Mucosa of descending colon (tissue), 3 donors: ENCODE results near the gene AMACR. TPM values are rescaled to one million over a fixed set of nuclear protein-coding genes. Genes with fewer than 3 reads are reported as not detected.
"Not testable (repeated sequence)": the region's sequence is repeated elsewhere in the genome, so short reads cannot be mapped to it uniquely, and the experiment has no call there.

Experiments used
- ATAC-seq: fragments of 200-7000 bp; cut with Tn5 transposase; one replicate; pipeline ENCODE4 v1.9.1; 2020; ENCODE audit warnings: mild to moderate bottlenecking, moderate library complexity
- DNase-seq, 3 donors: peaks; one replicate each; pipeline ENCODE4 v3.0.0-alpha.2; 2020
- H3K36me3 ChIP-seq: fragments of 200-600 bp; one replicate; pipeline ENCODE4 v1.8.0; 2021; ENCODE audit warnings: low read depth, mild to moderate bottlenecking
- H3K4me1 ChIP-seq: fragments of 200-600 bp; one replicate; pipeline ENCODE4 v1.8.0; 2021; ENCODE audit warnings: low read depth, mild to moderate bottlenecking
- H3K4me3 ChIP-seq: fragments of 200-600 bp; one replicate; pipeline ENCODE4 v1.8.0; 2021; ENCODE audit warnings: mild to moderate bottlenecking
- H3K9me3 ChIP-seq: fragments of 200-600 bp; one replicate; pipeline ENCODE4 v1.8.0; 2021; ENCODE audit warnings: mild to moderate bottlenecking
- intact Hi-C, 2 donors: fragments of 100-400 bp; cut with DNase I in 1 of 2; cut with micrococcal nuclease in 1 of 2; formaldehyde crosslinking; loops; one replicate each; pipeline versions ENCODE4 v1.11.0 to v1.11.1; 2022; cut with DNase I, micrococcal nuclease
- total RNA-seq, 3 donors: library from RNA; stranded (reverse); fragmentation: NEBNext Ultra II Directional in 2 of 3; extraction: Animal tissue kit (Norgen Biotek cat#: 25700) in 2 of 3; gene quantifications; one replicate each; pipeline versions ENCODE4 v1.2.1 to v1.2.4, GENCODE V29; 2021 to 2023
- TF ChIP-seq, protein P1 (sequence below): fragments of 200-600 bp; IDR thresholded peaks from one replicate; pipeline ENCODE4 v1.8.0; 2022; ENCODE audit warnings: antibody characterized with exemption, mild to moderate bottlenecking
- donor health status: DM: no; HTN: no; CAD: no; lungs with moderate emphysema.
- donor health status: DM: no; HTN: no; CAD: no.
- donor health status: DM: no; HTN: yes; CAD: no.

The AMACR gene
- total RNA-seq, 3 donors from 2014 or later = 36.3 to 111 (median 75.3) TPM

DNA sequence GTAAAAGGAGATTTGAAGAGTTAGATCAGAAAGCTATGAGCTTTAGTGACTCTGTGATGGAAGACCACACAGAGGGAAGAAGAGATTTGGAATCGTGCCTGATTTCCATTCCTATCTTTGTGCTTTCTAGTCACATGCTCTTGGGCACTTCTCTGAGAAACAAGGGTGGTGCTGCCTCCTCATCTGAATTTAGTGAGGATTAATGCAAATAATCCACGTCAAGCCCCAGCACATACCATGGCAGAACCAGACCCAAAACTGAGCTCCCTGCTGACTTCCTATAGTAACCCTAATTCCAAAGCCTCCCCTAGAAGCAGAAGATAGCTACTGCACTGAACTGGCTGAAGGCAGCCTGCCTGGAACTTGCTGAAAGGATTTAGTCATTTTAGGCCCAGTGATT, 41.0 kb downstream of the AMACR start:
- intact Hi-C loops = no loop called here
- no peak for DNase-seq
- Histone ChIP-seq H3K9me3 (no peaks in the 10 kb centered on the region), H3K4me1 (no peaks in the 10 kb centered on the region), H3K36me3 (no peaks in the 10 kb centered on the region), H3K4me3 (no peak overlapping the region)
- ATAC-seq = no peak
- TF ChIP-seq, protein P1, sequence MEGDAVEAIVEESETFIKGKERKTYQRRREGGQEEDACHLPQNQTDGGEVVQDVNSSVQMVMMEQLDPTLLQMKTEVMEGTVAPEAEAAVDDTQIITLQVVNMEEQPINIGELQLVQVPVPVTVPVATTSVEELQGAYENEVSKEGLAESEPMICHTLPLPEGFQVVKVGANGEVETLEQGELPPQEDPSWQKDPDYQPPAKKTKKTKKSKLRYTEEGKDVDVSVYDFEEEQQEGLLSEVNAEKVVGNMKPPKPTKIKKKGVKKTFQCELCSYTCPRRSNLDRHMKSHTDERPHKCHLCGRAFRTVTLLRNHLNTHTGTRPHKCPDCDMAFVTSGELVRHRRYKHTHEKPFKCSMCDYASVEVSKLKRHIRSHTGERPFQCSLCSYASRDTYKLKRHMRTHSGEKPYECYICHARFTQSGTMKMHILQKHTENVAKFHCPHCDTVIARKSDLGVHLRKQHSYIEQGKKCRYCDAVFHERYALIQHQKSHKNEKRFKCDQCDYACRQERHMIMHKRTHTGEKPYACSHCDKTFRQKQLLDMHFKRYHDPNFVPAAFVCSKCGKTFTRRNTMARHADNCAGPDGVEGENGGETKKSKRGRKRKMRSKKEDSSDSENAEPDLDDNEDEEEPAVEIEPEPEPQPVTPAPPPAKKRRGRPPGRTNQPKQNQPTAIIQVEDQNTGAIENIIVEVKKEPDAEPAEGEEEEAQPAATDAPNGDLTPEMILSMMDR = no peak

DNA sequence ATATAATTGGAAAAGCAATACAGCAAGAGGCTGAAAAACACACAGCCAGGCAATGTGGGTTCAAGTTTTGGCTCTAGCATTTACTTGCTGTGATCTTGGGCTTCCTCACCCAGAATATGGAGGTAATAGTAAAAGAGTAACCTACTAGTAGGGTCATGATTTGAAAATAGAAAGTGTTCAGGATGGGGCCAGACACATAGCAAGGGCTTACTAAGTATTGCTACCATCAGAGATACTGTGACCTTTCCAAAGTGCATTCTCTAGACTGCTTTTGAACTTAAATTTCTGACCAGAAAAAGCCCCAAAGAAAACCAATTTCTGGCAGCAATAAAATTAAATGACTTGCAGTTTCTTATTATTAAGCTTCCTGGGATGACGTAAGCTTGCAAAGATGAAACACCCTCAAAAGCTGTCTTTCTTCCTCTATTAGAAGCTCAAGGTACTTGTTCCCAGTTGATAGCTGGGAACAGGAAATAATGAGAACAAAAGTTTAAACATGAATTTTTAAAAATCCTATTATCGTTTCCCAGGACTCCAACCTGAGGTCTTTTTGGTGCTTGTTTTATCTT, 43.6 kb downstream of the AMACR start:
- Histone ChIP-seq H3K9me3 (no peaks in the 10 kb centered on the region), H3K4me3 (no peak overlapping the region), H3K36me3 (no peaks in the 10 kb centered on the region), H3K4me1 (no peaks in the 10 kb centered on the region)
- intact Hi-C loops = no loop called here
- TF ChIP-seq, protein P1 = no peak
- DNase-seq = no peak
- no peak for ATAC-seq

DNA sequence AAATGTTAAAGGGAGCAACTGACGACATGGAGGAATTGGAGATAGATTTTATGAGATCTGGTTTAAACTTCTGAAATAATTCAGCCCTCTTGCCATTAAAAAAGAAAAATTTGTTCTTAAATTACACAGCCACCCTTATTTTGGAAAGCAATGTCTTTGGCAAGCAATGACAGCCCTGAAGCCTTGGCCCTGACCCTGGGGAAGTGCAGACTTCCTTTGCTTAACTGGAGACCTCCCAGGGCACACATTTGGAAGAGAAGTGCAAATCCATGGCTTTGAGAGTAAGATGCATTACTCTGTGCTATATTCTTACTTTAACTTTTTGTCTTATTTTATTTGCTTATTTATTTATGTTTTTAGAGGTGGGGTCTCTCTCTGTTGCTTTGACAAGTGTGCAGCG, 49.7 kb downstream of the AMACR start:
- ATAC-seq (no peak), DNase-seq (no peak)
- no peaks in the 10 kb centered on the region for H3K9me3 ChIP-seq
- TF ChIP-seq, protein P1 = no peak
- H3K4me3 ChIP-seq = no peak overlapping the region
- H3K36me3 ChIP-seq = no peaks in the 10 kb centered on the region
- H3K4me1 ChIP-seq = no peaks in the 10 kb centered on the region
- intact Hi-C loops = no loop called here

DNA sequence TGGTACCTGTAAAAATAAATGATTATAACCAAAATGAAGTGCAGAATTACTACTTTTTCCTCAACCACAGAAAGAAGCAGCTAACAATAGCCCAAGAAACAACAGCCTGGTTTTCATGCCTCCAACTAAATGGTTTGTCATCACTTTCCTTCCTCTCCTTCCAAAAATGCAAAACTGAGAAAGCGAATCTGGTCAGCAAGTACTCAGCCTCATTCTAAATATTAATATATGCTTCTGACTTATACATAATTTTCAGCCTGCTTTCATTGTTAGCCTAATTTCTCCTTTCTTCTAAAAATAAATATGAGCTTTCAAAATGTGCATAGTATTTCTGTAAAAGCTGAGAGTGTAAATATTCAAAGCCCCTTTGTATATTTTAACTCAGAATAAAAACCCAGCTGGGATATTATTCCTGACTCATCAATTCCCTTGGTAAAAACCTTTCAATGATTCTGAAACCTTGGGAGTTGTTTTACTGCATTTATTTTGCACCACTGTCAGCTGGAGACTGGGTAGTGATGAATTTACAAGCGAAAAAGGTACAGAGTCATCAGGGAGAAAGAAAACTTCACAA, 50.2 kb downstream of the AMACR start:
- no peak overlapping the region for H3K4me3 ChIP-seq
- no peak for DNase-seq
- ATAC-seq = no peak

DNA sequence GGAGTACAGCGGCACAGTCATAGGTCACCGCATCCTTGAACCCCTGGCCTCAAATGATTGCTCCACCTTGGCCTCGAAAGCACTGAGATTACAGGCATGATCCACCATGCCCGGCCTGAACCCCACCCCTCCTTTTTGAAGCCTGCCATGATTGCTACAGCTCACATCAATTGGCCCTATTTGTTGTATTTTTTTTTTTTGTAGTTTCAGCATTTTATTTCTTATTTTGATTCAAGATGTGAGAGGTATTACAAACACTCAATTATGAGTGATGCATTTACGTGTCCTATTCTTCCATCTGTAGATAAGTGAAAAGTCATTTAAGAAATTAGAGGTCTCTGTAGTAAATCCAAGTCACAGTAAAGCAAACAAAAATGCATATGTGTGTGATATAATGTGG, 55.7 kb downstream of the AMACR start:
- ATAC-seq, H3K9me3 ChIP-seq, H3K4me3 ChIP-seq, H3K36me3 ChIP-seq, DNase-seq, H3K4me1 ChIP-seq, intact Hi-C loops: not testable (repeated sequence)

More for the DNA sequence above, 50.2 kb downstream of the AMACR start:
- intact Hi-C loops = no loop called here
- no peaks in the 10 kb centered on the region for H3K9me3 ChIP-seq
- H3K36me3 ChIP-seq = no peaks in the 10 kb centered on the region
- TF ChIP-seq, protein P1 = no peak
- H3K4me1 ChIP-seq = no peaks in the 10 kb centered on the region

DNA sequence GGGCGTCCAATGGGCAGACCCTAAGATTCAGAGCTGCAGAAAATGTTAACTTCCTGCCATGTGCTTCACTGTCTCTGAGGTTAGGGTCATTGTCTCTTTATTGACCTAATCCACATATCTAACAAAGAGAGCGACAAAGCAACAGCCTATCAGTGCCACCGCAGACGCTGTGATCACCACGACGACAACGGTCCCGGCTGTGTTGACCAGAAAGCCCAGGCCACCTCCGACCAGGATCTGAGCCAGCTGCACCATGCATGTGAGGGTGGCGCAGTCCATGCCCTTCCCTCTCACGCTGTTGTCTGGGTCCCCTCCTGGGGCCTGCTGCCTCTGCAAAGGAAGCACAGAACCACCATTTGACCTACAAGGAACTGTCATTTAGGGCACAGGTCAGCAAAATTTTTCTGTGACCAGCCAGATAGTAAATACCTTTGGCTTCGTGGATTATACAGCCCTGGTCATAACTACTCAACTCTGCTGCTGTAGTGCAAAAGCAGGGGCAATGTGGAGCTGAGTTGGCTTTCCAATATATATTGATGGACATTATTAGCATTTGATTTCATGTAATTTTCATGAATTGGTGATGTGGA, 63.2 kb downstream of the AMACR start:
- DNase-seq = no peak
- H3K4me3 ChIP-seq = no peak overlapping the region
- TF ChIP-seq, protein P1 = no peak
- intact Hi-C loops = no loop called here
- H3K9me3 ChIP-seq = no peaks in the 10 kb centered on the region
- ATAC-seq = no peak
- no peaks in the 10 kb centered on the region for H3K4me1 ChIP-seq
- H3K36me3 ChIP-seq = no peaks in the 10 kb centered on the region
